ENCODE results near the gene GBX1.

Gene GBX1

DNA sequence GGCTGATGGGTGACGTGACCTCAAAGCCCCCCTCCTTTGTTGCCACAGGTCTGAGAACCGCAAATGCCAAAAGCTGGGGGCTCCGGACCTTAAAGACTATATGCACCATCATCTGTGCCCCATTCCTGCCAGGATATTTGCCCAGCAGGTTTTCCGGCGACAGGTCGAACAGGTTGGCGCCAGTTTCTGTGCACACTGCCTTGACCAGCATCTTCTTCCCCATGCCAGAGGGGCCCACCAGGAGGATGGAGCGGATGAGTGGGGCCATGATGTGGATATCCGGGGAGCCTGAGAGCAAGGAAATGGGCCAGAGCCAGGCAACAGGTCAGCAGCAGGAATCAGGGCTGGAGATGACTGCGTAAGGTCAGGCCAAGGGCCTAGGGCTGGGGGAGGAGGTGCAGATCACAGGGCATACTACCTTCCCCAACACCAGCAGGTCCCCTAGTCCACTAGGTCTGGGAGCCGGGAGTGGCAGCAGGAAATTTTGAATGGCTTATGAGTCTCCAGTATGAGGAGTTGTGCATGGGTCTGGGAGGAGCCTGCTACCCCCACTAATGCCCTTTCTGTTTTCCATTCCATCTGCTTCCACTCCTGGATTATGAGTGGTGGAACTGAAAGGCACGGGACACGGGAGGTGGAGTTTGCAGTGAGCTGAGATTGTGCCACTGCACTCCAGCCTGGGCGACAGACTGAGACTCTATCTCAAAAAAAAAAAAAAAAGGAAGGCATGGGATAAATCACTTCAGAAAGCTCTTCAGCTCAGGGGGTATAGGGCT is 25.9 kb upstream of the GBX1 start:
- DNase-seq (ENCODE audit: low spot score), result no peak

DNA sequence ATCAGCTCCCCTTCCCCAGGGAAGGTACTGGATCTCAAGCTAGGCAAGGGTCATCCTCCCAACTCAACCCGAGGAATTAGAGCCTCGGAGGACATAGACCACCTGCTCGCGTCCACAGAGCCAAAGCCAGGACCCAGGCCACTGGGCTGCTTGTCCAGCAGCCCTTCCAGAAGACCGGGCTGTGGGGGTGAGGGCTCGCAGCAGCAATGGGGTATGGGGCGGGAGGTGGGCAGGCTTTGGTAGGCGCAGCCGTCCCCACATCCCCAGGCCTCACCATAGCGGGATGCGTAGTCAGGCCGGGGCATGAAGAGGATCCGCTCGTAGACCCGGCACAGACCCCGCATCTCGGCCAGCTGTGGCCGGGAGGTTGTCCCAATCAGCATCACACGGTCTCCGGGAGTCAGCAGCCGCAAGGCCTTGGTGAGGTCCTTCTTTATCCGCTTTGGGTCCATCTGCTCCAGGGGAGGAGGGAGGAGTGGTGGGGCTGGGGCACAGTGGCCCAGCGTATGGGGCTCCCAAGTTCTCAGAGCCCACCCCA is 24.6 kb upstream of the GBX1 start:
- no peak for DNase-seq (ENCODE audit: low spot score)

DNA sequence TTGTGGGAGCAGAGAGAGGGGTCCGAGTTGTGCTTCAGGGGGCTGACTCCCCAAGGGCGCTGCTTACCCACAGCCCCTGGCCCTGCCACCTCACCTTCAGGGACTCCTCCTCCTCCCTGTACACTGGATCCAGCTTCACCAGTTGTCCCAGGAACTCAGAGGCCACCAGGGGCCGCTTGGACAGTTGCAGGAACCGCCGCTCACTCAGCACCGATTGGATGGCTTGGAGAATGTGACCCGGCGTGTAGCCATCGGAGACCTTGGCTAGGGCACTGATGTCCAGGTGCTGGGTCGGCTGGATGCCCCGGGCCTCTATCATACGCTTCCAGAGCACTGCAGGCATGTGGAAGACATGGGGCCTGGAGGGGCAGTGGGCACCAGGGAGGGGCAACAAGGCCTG is 24.1 kb upstream of the GBX1 start:
- DNase-seq (ENCODE audit: low spot score), result no peak

DNA sequence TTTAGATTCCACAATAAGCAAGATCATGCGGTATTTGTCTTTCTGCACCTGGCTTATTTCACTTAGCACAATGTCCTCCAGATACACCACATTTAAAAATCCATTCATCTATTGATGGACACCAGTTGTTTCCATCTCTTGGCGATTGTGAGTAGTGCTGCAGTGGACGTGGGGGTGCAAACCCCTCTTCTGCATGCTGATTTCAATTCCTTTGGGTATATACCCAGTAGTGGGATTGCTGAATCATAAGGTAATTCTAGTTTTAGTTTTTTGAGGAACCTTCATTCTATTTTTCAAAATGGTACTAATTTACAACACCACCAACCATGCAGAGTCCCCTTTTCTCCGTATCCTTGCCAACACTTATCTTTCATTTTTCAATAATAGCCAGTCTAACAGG is 21.5 kb upstream of the GBX1 start:
- DNase-seq (ENCODE audit: low spot score), result no peak

DNA sequence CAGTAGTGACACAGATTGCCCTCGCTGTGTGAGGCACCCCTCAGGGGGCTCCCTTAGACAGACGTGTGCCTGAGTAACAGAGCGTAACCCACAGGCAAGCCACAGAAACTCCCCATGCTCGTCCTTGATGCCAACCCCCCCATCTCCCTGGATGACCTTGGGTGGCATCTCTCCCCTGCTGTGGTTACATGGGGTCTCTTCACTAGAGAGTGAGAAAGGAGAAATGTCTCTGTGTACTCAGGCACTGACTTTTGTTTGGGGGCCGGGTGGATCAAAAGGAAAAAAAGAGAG is 20.7 kb upstream of the GBX1 start:
- DNase-seq (ENCODE audit: low spot score), result no peak

DNA sequence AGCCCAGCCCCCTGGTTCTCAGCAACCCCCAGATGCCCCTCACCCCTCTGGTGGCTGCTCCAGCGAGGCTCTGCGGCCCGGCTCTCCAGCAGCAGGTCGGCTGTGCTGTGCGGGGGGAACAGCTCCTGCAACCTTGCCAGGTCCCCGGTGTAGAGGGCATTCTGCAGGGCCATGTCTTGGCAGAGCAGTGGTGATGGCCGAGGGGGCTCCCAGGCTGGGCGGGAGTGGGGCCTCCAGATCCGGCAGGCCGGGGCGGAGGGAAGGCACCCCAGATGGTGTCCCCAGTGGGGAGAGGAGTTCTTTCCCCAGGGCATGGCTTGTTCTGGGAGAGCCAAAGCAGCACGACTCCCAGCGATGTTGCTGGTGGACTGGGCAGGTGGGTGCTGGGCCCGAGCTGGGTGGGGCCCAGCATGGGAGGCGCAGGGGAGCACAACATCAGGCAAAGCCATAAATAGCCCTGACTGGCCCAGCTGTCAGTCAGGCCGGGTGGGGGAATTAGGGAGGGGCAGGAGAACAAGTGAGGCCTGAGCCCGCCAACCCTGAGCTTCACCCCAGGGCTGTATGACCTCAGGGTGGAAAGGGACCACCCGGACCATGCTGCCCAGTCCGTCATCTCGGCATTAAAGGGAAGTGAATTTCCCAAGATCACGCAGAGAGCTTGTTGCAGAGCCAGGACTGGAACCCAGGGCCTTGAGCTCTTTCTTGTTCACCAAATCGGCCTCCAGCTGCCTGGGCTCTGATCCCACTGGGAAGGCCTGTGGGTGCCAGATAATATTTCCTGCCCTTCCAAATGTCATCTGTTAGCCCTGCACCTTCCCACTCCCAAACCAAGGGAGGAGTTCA is 20.1 kb upstream of the GBX1 start:
- no peak for DNase-seq (ENCODE audit: low spot score)

DNA sequence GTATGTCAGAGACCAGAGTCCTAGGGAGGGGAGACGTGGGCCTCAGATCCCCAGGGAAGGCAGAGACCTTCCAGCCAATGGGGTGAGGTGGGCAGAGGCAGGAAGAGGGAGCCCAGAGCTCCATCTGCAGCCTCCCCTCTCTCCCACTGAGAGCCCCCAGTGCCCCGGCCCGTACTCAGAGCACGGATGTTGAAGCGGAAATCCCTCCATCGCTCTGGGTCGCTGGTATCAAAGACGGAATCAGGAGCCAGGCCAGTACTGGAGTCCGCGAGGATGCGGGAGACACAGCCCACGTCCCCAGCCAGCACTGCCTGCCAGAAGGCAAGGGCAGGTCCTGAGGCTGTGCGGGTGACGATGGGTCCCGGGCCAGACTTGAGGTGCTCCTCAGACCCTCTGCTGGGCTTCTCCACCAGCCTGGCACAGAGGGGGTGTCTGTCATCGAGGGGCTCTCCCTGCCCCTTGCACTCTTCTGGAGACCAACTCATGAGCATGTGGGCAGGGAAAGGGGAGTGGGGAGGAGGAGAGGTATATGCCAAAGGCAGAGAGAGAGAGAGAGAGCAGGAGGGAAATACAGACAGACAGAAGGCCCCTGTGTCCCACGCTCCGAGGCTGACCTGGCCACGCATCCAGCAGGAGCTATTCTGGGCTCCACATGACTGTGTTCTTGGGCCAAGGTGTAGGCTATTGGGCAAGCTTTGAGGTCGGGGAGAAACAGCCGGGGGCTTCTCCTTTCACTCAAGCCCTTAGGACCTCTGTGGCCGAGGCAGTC is 19.3 kb upstream of the GBX1 start, which contains the start of gene ASB10:
TSS of gene ASB10 (minus strand) at position 611 of the 769 bp plus-strand sequence. CDS start at position 491, 120 bp downstream.
- no peak for DNase-seq (ENCODE audit: low spot score)

DNA sequence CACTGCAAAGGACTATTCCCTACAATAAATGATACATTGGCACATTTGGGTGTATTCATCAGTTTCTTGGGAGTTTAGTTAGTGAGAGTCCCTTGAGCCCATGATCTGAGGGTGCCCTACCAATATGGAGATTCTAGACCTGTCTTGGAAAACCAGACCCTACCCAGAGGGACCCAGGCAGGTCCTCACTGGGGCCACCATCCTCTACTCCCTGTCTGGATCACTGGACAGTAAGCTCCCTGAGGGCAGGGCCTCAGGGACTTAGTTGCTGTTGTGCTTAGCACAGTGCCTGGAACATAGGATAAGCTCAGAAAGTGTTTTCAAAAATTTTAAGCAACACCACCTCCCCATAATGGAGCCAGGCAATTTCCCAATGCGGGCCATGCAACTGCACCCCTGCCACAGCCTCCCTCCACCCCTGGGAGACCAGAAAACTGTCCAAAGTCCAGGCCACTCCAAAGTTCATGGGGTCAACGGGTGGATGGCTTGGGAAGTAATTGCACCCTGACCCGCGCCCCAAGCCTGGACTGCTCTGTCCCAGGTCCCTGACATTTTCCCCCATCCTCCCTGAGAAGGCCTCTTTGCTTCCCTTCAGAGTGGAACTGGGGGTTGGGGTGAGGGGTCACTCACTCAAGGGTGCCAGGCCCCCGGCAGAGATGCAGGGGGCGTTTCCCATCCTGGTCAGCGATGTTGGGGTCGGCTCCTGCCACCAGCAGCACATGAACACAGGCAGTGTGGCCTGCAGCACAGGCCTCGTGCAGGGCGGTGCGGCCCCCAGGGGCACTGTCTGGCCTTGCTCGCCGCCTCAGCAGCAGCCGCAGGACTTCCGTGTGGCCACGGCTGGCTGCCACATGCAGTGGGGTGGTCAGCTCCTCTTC is 18.5 kb upstream of the GBX1 start:
- no peak for DNase-seq (ENCODE audit: low spot score)

DNA sequence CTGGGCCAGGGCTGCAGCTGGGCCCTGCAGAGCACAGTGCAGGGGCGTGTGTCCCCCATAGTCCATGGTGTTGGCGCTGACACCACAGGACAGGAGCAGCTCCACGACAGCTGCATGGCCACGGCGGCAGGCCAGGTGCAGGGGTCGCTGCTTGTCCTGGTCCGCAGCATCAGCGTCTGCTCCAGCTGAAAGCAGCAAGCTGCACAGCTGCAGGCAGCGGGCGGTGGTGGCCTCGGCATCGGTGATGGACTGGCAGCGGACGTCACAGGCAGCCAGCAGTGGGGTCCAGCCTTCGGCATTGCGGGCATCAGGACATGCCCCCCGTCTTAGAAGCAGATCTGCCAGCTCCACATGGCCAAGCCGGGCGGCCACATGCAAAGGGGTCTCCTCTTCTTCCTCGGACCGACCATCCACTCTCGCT is 13.5 kb upstream of the GBX1 start:
- no peak for DNase-seq (ENCODE audit: low spot score)

DNA sequence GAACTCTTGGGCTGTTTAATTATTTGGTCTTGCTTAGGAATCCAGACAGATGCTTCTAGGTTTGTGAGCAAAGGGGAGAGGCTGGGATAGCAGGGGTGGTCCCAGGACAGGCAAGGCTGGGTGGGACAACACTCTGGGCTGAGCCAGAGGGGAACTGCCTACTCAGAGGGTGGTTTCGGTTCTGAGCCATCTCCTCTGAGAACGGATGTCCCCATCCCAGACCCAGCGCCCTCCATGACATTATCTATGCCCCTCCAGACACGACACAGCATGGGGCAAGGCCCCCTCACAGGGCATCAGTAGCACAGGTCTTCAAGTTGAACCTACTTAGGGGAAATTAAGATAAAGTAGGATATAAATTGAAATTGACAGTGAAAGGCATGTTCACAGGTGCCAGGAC is 12.5 kb upstream of the GBX1 start:
- DNase-seq (ENCODE audit: low spot score), result no peak

DNA sequence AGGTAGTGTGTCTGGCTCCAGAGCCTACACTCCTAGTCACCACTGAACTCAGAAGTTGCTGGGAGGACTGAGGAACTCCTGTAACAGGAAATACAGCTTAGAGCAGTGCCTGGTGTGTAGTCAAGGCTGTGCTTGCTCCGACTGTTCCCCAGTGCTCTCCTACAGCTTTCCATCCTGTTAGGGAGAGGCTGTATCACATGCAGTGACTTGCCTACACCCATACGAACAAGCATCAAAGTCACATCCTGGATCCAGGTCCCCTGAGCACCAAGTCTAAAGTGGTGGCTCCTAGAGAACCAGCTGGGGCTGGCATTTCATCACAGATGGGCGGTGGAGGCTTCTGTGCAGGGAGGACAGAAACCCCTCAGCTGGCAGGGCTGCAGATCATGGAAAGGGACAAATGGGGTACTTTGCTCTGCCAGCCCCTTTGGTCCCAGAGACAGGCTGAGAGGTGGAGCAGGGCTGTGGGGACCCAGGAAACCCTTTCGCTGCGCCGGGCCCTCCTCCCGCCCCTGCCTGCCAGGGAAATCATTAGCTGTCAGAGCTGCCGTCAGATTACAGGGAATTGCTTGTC is 11.9 kb upstream of the GBX1 start:
- no peak for DNase-seq (ENCODE audit: low spot score)

DNA sequence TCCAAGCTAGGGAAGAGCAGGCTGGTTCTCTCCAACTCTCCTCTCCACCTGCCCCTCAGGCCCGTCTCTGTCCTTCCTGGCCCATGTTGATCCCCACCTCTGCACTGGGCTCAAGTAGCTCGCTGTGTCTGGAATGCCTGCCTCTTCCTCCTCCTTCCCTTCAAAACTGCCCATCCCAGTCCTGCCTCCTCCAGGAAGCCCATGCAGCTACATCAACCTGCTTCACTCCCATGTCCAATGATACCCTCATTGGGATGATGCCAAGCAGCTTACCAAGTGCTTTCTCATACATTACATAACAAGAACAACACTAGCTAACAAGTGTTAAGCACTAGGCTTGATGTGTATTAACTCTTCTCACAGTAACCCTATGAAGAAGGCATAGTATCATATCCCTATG is 11.3 kb upstream of the GBX1 start:
- no peak for DNase-seq (ENCODE audit: low spot score)

DNA sequence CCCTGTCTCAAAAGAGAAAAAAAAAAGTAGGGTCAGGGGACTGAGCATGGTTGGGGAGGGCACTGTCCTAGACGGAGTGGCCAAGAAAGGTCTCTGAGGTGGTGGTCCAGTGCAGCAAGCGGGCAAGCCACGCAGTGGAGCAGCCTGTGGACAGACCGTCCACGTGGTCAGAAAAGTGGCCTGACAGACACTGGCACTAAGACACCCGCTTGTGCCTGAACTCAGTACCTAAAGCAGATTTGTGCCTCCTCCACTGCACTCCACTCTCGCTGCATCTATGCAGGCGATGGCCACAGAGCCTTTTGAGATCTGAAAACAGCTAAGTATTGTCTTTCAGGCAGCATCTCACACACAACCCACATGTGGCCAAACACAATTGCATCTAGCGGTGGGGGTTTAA is 10.7 kb upstream of the GBX1 start:
- no peak for DNase-seq (ENCODE audit: low spot score)

DNA sequence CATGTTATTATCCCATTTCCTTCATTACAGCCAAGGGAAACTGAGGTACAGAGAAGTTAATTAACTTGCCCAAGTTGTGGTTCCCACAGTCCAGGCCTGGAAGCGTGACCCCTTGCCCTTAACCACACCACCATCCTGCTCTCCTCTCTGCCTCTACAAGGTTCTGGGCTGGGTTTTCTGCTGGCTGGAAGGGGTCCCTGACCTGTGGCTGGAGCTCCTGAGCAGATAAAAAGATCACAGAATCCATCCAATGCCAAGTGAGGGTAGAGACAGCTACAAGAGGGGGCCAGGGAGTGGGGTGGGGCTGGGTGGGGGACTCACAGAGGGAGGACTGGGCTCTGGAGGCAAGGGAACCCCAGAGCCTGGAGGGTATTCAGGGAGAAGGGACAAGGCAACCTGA is 9.8 kb upstream of the GBX1 start:
- no peak for DNase-seq (ENCODE audit: low spot score)

DNA sequence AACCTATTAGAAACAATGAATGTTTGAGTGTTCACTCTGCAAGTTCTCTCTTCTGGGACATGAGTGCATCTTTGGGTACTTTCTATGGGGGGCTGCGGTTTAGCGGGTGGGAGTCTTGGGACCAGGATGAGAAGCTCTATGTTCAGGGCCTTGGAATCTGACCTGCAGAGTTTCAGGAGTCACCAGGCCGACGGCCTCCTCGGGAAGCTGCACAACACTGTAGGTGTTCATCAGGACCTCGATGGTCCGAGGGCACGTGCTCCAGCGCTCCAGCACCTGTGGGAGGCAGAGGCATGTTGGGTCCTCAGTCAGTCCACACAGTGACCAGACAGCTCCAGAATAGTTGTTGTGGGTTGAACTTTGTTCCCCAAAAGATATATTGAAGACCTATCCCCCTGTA is 8.9 kb upstream of the GBX1 start:
- DNase-seq (ENCODE audit: low spot score), result no peak

DNA sequence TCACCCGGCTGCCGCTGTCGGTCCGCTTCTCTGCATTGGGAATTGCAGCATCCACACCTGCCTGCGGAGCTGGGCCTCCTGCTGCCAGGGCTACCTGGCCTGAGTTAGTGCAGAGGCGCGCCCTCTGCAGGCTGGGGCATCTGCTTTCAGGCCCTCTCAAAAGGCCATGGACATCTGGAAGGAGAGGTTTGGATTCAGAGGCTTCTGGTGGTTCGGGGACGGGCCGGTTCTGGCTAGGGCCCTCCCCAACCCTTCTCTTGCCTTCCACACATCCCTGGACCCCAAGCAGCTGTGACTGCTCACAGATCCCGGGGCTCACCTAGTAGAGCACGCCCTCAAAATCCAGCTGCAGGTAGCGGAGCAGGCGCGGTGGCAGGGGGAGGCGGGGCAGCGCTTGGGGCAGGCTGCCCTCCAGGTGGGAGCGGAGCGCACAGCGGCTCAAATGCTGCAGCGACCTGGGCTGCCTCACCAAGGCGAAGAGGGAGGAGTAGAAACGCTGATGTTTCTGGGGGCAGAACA is 8.4 kb upstream of the GBX1 start:
- DNase-seq (ENCODE audit: low spot score), result no peak

DNA sequence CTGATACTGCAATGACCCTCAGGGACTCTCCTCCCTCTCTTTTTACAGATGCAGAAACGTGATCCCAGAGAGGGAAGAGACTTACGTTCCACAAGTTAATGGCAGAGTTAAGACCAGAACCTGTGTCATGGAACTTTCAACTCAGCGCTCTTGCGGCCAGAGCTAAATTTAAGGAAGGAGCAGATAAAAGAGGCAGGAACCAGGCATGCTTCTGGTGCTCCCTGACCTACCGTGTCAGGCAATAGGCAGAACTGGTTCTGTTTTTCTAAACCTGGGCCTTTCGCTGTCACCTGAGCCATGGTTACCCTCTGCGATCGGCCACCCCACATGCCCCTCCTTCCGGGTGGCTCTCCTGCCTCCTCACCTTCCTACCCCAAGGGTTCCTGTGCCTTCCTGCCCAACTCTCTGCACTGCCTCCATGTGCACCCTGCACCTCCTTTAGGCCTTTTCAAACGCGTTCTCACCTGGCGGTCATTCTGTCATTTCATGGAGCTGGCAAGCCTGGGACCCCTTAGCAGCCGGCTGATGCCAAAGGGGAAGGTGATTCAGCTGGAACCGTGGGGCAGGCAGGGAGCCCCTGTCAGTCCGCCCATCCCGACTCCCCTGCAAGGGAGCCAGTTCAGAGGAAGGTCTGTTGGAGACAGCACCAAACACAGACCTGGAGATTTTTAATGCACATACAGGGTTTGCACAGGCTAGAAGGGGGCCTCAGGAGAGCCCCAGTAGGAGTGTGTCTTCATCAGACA is 7.7 kb upstream of the GBX1 start:
- no peak for DNase-seq (ENCODE audit: low spot score)

DNA sequence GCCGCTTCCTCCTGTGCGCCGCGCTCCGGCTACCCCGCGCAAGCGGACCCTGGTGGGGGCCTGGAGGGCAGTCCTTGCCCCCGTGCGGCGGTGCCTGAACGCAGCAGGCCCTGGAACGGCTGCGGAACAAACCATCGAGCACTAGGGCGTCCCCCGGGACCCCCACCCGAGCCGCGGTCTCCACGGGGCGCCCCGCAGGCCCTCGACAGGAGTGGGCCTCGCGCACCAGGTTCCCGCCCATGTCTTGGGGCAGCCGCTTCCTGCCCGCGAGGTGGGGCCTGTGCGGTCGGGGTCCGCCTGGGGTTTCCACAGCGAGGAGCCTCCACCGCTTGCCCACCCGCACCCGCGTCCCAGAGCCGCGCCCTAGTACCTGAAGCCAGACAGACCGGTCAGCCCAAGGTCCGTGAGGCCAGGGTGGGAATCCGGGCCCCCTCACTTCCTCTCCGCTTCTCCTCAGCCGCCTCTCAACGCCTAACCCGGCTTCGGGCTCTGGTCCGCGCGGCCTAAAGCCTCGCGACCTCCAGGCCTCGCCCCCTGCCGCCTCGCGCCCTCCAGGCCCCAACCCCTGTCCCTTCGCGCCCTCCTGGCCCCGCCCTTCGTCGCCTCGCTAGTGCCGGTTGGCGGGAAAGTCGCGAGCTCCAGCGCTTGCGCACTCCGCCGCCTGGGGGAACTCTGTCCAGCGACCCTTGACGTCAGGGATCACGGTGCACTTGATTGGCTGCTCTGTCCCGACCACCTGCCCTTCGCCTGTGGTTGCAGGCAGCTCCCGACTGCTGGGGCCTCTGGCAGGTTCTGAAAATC is 7.0 kb upstream of the GBX1 start:
- peak; percentile 67 for DNase-seq (ENCODE audit: low spot score)
